GM18951 (cell line): Measurements from ENCODE around the gene ACSL5.
"Not testable (repeated sequence)": the region's sequence is repeated elsewhere in the genome, so short reads cannot be mapped to it uniquely, and the experiment has no call there.

Experiments used
- POLR2A ChIP-seq: IDR thresholded peaks from 4 replicates; pipeline ENCODE4 v1.6.1; 2011; ENCODE audit warnings: mild to moderate bottlenecking; ENCODE audit not compliant: insufficient read length, insufficient read depth; ENCODE audit errors: extremely low read depth
- in situ Hi-C: fragments of 300-500 bp; cut with MboI; formaldehyde crosslinking; loops from one replicate; pipeline ENCODE4 v1.12.0; 2022; ENCODE audit warnings: low sequenced_read_pairs, mixed read lengths, inconsistent platforms; ENCODE audit not compliant: unreplicated experiment

Gene ACSL5

GRCh38 chr10:112393341-112393740, 19.4 kb downstream of the ACSL5 start:
- in situ Hi-C loops, result no loop called here
- no peak for TF ChIP-seq POLR2A

- in situ Hi-C loops, result no loop called here
Measured at GRCh38 chr10:112393827-112394226, 19.9 kb downstream of the ACSL5 start.

GRCh38 chr10:112394475-112394875, 20.6 kb downstream of the ACSL5 start:
- no peak for TF ChIP-seq POLR2A
- in situ Hi-C loops, result no loop called here

More at GRCh38 chr10:112393827-112394226, 19.9 kb downstream of the ACSL5 start:
- no peak for TF ChIP-seq POLR2A

GRCh38 chr10:112395809-112396530, 22.1 kb downstream of the ACSL5 start:
- in situ Hi-C loops, result no loop called here
- TF ChIP-seq POLR2A, result no peak

GRCh38 chr10:112397592-112397991, 23.7 kb downstream of the ACSL5 start:
- in situ Hi-C loops, result no loop called here
- TF ChIP-seq POLR2A, result no peak

- TF ChIP-seq POLR2A, result no peak
- in situ Hi-C loops, result no loop called here
Measured at GRCh38 chr10:112402917-112403316, 29.0 kb downstream of the ACSL5 start.

- TF ChIP-seq POLR2A, result no peak
- in situ Hi-C loops, result no loop called here
Measured at GRCh38 chr10:112404617-112405016, 30.7 kb downstream of the ACSL5 start.

GRCh38 chr10:112406806-112407205, 32.9 kb downstream of the ACSL5 start:
- in situ Hi-C loops, result not testable (repeated sequence)

- in situ Hi-C loops, result no loop called here
- TF ChIP-seq POLR2A, result no peak
Measured at GRCh38 chr10:112407696-112408095, 33.8 kb downstream of the ACSL5 start.

GRCh38 chr10:112409299-112409698, 35.4 kb downstream of the ACSL5 start:
- in situ Hi-C loops, result no loop called here
- no peak for TF ChIP-seq POLR2A

GRCh38 chr10:112409755-112410154, 35.8 kb downstream of the ACSL5 start:
- in situ Hi-C loops, result no loop called here
- TF ChIP-seq POLR2A, result no peak

- in situ Hi-C loops, result no loop called here
- no peak for TF ChIP-seq POLR2A
Measured at GRCh38 chr10:112412696-112413095, 38.8 kb downstream of the ACSL5 start.

GRCh38 chr10:112421731-112422130, 47.8 kb downstream of the ACSL5 start:
- TF ChIP-seq POLR2A, result no peak
- in situ Hi-C loops, result no loop called here

GRCh38 chr10:112424651-112425050, 50.7 kb downstream of the ACSL5 start:
- in situ Hi-C loops, result no loop called here

GRCh38 chr10:112426111-112426510, 52.2 kb downstream of the ACSL5 start:
- TF ChIP-seq POLR2A, result no peak

More at GRCh38 chr10:112424651-112425050, 50.7 kb downstream of the ACSL5 start:
- TF ChIP-seq POLR2A, result no peak

More at GRCh38 chr10:112426111-112426510, 52.2 kb downstream of the ACSL5 start:
- in situ Hi-C loops, result no loop called here
